ENCODE data around the gene GJC2. TPM values are rescaled to one million over a fixed set of nuclear protein-coding genes. Genes with fewer than 3 reads are reported as not detected.

GJC2 gene
- total RNA-seq, 4 donors from 2014 or later = 1.9 to 5.5 (median 2.9) TPM

- ATAC-seq (ENCODE audit: low FRiP score) (peak; percentile 6), DNase-seq (ENCODE audit: low spot score) (no peak)
- no peak for TF ChIP-seq CTCF (IDR thresholded peaks at IDR 0.05)
Measured at GRCh38 chr1:228163007-228163753, 13.4 kb downstream of the GJC2 start.

- no peak for ATAC-seq (ENCODE audit: low FRiP score)
- TF ChIP-seq CTCF (IDR thresholded peaks at IDR 0.05) = no peak
- no peak for DNase-seq (ENCODE audit: low spot score)
Measured at GRCh38 chr1:228163776-228164519, 14.2 kb downstream of the GJC2 start.

- no peak for TF ChIP-seq CTCF (IDR thresholded peaks at IDR 0.05)
- no peak for ATAC-seq (ENCODE audit: low FRiP score)
- no peak for DNase-seq (ENCODE audit: low spot score)
Measured at GRCh38 chr1:228164561-228165371, 15.0 kb downstream of the GJC2 start.

- peak; percentile 96 for DNase-seq (ENCODE audit: low spot score)
- ATAC-seq (ENCODE audit: low FRiP score) = peak; percentile 89
- peak in 1 of 3 donors; percentile 97 for TF ChIP-seq CTCF (IDR thresholded peaks at IDR 0.05)
Measured at GRCh38 chr1:228165372-228166169, 15.8 kb downstream of the GJC2 start, which contains the start of gene IBA57. TSS of gene IBA57 (plus strand) at chr1:228165804. CDS start at chr1:228165817, 13 bp downstream.

GRCh38 chr1:228166170-228166936 is 16.6 kb downstream of the GJC2 start:
- peak; percentile 10 for ATAC-seq (ENCODE audit: low FRiP score)
- DNase-seq (ENCODE audit: low spot score) = peak; percentile 56

More at GRCh38 chr1:228166170-228166936, 16.6 kb downstream of the GJC2 start:
- no peak for TF ChIP-seq CTCF (IDR thresholded peaks at IDR 0.05)

Data from omental fat pad (tissue), 4 donors.